Uterine smooth muscle cell (primary cell): ENCODE data around the gene ENTREP1. TPM values are rescaled to one million over a fixed set of nuclear protein-coding genes. Genes with fewer than 3 reads are reported as not detected.

Experiments
- total RNA-seq: library from RNA; depleted of rRNA; stranded (reverse); fragments of >200 nt; gene quantifications from 2 replicates; pipeline ENCODE4 v1.2.3, GENCODE V29; 2014

Gene ENTREP1, protein sequence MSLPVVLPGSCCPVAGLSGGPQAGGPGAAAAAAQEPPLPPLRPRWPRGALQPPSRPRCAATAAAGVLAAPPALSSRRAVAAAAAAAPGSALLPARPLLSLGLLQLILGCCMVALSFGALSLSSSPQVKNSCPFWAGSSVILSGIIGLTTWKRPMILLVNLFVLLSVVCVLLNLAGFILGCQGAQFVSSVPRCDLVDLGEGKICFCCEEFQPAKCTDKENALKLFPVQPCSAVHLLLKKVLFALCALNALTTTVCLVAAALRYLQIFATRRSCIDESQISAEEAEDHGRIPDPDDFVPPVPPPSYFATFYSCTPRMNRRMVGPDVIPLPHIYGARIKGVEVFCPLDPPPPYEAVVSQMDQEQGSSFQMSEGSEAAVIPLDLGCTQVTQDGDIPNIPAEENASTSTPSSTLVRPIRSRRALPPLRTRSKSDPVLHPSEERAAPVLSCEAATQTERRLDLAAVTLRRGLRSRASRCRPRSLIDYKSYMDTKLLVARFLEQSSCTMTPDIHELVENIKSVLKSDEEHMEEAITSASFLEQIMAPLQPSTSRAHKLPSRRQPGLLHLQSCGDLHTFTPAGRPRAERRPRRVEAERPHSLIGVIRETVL
- total RNA-seq = not detected in 2 replicates

DNA sequence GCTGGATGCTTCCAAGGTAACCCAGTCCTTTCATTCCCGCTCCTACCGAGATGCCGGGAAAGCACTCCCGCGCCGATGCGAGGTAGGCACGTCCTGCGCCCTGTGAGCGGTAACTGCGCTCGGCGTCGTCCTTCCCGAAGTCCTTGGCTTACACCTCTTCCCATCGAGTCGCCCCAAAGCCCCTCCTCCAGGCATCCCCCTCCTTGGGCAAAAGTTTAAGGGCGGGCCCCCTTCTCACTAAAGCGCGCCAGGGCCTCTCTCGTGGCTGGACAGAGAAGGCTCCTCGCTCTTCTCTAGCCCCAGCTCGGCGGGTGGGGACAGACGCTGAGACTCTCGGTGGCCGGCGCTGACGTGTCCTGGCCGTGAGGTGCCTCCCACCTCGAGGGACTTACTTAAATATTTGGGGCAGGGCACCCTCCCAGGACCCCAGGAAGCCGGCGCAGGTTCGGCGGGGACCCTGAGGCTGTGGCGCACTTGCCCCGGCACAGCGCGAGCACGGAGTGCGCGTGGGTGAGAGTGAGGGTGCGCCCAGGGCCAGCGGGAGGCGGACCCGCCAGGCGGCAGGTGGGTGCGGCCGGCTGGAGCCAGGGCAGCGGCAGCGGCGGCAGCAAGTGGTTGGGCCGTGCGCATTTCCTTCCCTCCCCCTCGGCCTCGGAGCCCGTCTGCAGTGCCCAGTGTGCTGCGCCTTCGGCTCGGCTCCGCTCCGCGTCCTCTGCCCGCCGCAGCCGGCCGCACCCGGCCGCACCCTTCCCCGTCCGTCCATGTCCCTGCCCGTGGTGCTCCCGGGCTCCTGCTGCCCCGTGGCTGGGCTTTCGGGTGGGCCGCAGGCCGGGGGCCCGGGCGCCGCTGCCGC lies at the start of gene ENTREP1:
Gene ENTREP1, plus strand, starts transcription at position 667 of the 853 bp plus-strand sequence. Its CDS starts 95 bp downstream, at position 762.

Other genes starting within 250 kb of the ENTREP1 start
- gene TJP2, start 150.9 kb upstream of the ENTREP1 start, total RNA-seq = 24.1 and 51.1 TPM in 2 replicates